GM12878 (cell line): Measurements from ENCODE around the gene CAPZB. TPM values are rescaled to one million over a fixed set of nuclear protein-coding genes. Genes with fewer than 3 reads are reported as not detected.

Experiments used
- E2F4 ChIP-seq: IDR thresholded peaks from 2 replicates; pipeline ENCODE4 v1.6.1; 2012; ENCODE audit warnings: low read depth, low read length, improper control_type of control experiment
- ELK1 ChIP-seq: IDR thresholded peaks from 2 replicates; pipeline ENCODE4 v1.6.1; 2012; ENCODE audit warnings: low read depth, low read length, improper control_type of control experiment
- ESRRA ChIP-seq: IDR thresholded peaks from 2 replicates; pipeline ENCODE4 v1.6.1; 2012; ENCODE audit warnings: mild to moderate bottlenecking, low read length, improper control_type of control experiment
- GABPA ChIP-seq: IDR thresholded peaks from 2 replicates; pipeline ENCODE4 v1.6.1; 2014; ENCODE audit warnings: antibody characterized with exemption, low read depth, mild to moderate bottlenecking, inconsistent platforms
- HDAC2 ChIP-seq: fragments of 200-600 bp; sonication (generic); IDR thresholded peaks from 2 replicates; pipeline ENCODE4 v1.6.1; 2017
- IRF5 ChIP-seq: fragments of 450-650 bp; IDR thresholded peaks from 2 replicates; pipeline ENCODE4 v1.6.1; 2017; ENCODE audit warnings: borderline replicate concordance
- JUNB ChIP-seq: IDR thresholded peaks from 2 replicates; pipeline ENCODE4 v1.6.1; 2016; ENCODE audit warnings: antibody characterized with exemption, mild to moderate bottlenecking
- JUND ChIP-seq: IDR thresholded peaks from 2 replicates; pipeline ENCODE4 v1.6.1; 2012; ENCODE audit warnings: low read depth, mild to moderate bottlenecking, low read length, improper control_type of control experiment, moderate library complexity
- MLLT1 ChIP-seq: fragments of 450-650 bp; IDR thresholded peaks from 2 replicates; pipeline ENCODE4 v1.6.1; 2016; ENCODE audit warnings: mild to moderate bottlenecking
- NFYA ChIP-seq: IDR thresholded peaks from 2 replicates; pipeline ENCODE4 v1.6.1; 2011; ENCODE audit warnings: low read depth, mild to moderate bottlenecking, low read length, improper control_type of control experiment, borderline replicate concordance
- NFYB ChIP-seq: IDR thresholded peaks from 2 replicates; pipeline ENCODE4 v1.6.1; 2011; ENCODE audit warnings: low read depth, mild to moderate bottlenecking, low read length, improper control_type of control experiment, moderate library complexity; ENCODE audit not compliant: insufficient read depth
- NKRF ChIP-seq: fragments of 450-650 bp; conservative IDR thresholded peaks from 2 replicates; pipeline ENCODE4 v1.6.1; 2017; ENCODE audit warnings: mild to moderate bottlenecking, moderate library complexity
- RBBP5 ChIP-seq: fragments of 200-600 bp; sonication (generic); conservative IDR thresholded peaks from 2 replicates; pipeline ENCODE4 v1.6.1; 2016
- SKIL ChIP-seq: fragments of 450-650 bp; IDR thresholded peaks from 2 replicates; pipeline ENCODE4 v1.6.1; 2017; ENCODE audit warnings: mild to moderate bottlenecking, low read depth, inconsistent platforms; ENCODE audit not compliant: poor library complexity, severe bottlenecking
- SPI1 ChIP-seq: IDR thresholded peaks from 2 replicates; pipeline ENCODE4 v1.6.1; 2011; ENCODE audit warnings: low read depth, mild to moderate bottlenecking, low read length, moderate library complexity, borderline replicate concordance; ENCODE audit not compliant: insufficient read depth
- ZBTB4 ChIP-seq: fragments of 450-650 bp; formaldehyde crosslinking; IDR thresholded peaks from 2 replicates; pipeline ENCODE4 v1.4.0; 2022; ENCODE audit warnings: mild to moderate bottlenecking, moderate library complexity
- polyA plus RNA-seq, 11 experiments: library from polyadenylated mRNA; depleted of rRNA in 4 of 11; unstranded in 6 of 11; stranded (reverse) in 5 of 11; fragments of >200 nt; fragmentation: Nextera tagmentation in 4 of 11; fragmentation: Illumina TruSeq in 1 of 11; extraction: Ambion mirVana in 4 of 11; extraction: Trizol in 1 of 11; gene quantifications; 1 replicate in 1 of 11; 2 replicates in 10 of 11; pipeline versions ENCODE4 v1.2.1 to v1.2.3, GENCODE V29; 2011 to 2016; ENCODE audit warnings: inconsistent platforms in 2 of 11, missing spikeins in 2 of 11, low read depth in 1 of 11
- total RNA-seq, 4 experiments: library from RNA; depleted of rRNA in 3 of 4; stranded (reverse); fragments of >200 nt in 3 of 4; fragmentation: Illumina TruSeq in 1 of 4; extraction: Trizol in 1 of 4; gene quantifications; 2 replicates each; pipeline versions ENCODE4 v1.2.1 to v1.2.3, GENCODE V29; 2013 to 2021

CAPZB gene
- total and polyA plus RNA-seq, 10 of the 15 experiments (the other 5 are each of a cell fraction or from before 2014, with no cell fraction given): 104 to 454 (median 213) TPM

- TF ChIP-seq SKIL: no peak
- peak; percentile 98 for TF ChIP-seq SPI1
- no peak for TF ChIP-seq GABPA
- no peak for TF ChIP-seq MLLT1
- TF ChIP-seq NKRF: no peak
- TF ChIP-seq JUNB: no peak
- no peak for TF ChIP-seq IRF5
- TF ChIP-seq NFYA: no peak
- no peak for TF ChIP-seq E2F4
- TF ChIP-seq ESRRA: no peak
- no peak for TF ChIP-seq JUND
- TF ChIP-seq ELK1: no peak
- no peak for TF ChIP-seq HDAC2
- TF ChIP-seq RBBP5: no peak
- no peak for TF ChIP-seq NFYB
- TF ChIP-seq ZBTB4 (CRISPR knock-in tag): no peak
Measured at GRCh38 chr1:19411612-19412011, 73.7 kb downstream of the CAPZB start (continued).
